D341Med (cell line): Measurements from ENCODE around the gene NLRP6.
"Not testable (repeated sequence)": the region's sequence is repeated elsewhere in the genome, so short reads cannot be mapped to it uniquely, and the experiment has no call there.

Experiments
- DNase-seq: peaks from one replicate; pipeline ENCODE4 v3.0.0; 2012; ENCODE audit warnings: low spot score

NLRP6 gene

DNA sequence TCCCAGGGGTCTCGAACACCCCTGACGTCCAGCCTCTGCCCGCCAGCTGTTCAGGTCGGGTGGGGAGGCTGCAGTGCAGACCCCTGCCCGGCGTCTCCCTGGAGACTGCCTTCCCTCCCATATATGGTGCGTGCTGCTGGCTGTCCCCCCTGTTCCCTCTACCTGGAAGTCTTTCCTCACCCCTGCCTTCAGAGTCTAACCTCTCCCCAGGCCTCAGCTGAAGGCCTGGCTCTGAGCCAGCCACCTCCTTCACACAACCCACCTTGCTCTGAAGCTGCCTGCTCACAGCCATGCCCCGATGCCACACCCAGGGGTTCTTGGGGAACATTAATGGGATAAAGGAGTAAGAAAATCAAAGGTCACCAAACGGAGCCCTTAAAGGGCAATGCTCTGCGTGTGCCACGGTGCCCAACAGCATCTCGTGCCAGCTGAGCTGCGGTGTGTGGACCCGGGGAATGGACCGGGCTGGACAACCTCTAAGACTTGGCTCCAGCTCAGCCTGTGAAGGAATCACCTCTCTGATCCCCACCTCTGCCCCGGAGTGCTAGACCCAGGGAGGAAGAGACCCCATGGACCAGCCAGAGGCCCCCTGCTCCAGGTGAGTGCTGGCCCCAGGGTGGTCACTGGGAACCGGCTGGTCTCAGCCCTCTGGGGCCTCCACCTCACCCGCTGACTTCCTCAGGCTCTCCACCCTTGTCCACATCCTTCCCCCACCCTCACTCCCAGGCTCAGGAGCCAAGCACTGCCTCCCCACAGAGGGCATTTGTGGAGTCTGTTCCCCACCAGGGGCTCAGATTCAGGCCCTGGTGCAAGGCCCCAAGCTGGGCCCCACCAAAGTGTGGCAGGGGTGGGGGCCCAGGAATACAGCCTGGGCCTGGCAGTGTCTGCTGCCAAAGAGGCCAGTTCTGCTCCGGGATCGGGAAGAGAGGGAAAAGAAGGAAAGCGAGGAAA, at the start of gene NLRP6:
Gene NLRP6 (plus strand): TSS at position 407 of the 951 bp plus-strand sequence. CDS start 163 bp downstream, at position 570.
- DNase-seq, result peak; percentile 36

DNA sequence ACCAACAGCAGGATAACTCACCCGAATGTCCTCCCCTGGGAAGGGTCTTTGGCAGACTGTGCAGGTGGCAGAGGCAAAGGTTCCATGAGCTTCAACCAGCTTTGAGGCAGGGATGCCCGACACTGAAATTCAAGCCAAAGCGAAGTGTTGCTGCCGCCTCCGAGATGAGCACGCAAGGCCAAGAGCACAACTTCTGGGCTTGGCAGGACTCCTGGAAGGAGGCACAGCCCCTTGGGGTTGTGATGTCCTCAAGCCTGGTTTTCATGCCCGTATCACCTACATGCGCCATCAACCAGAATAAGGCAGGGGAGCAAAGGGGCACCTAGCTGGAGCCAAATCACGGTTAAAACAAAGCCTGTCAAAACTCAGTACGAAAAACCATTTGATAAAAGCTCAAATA, 47.8 kb upstream of the NLRP6 start:
- no peak for DNase-seq

DNA sequence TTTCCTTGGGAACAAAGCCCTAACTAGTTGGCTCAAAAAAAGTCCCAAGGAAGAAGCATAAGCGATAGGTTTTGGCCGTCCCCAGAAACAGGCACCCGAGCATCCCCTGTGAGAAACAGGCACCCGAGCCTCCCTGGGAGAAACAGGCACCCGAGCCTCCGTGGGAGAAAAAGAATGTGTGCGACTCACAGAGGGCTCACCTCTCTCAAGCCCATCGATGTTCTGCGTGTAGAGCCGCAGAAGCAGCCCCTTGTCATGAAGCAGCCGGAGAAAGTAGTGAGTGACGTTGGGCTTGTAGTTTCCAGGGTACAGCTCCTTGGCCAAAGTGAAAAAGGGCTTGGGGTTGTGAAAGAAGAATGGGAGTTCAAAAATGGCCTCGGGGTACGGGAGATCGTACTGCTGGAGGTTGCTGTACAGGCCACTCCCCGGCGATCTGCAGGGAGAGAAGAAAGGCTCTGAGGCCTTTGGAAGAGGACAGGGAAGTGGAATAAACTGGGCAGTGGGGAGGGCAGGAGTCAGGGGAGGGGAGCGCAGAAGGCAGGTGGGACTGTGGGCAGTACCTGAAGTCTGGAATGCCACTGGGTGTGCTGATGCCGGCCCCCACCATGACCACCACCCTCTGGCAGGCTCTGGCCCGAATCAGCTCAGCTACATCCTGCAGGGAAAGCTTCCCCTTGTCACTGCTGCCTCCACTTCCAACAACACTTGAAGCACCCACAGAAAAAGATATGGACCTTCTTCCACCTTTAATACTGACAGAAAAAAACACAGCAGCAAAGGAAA, 45.2 kb upstream of the NLRP6 start:
- DNase-seq, result no peak

DNA sequence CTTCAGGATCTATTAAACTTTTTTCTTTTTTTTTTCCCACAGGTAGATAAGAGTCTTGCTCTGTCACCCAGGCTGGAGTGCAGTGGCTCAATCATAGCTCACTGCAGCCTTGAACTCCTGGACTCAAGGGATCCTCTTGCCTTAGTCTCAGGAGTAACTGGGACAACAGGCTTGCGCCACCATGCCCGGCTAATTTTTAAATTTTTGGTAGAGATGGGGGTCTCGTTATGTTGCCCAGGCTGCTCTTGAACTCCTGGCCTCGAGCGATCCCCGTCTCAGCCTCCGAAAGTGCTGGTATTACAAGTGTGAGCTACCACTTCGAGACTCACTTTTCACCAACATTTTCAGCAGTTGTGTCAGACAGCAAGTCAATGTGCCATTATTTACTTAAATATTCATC, 43.0 kb upstream of the NLRP6 start:
- no peak for DNase-seq

DNA sequence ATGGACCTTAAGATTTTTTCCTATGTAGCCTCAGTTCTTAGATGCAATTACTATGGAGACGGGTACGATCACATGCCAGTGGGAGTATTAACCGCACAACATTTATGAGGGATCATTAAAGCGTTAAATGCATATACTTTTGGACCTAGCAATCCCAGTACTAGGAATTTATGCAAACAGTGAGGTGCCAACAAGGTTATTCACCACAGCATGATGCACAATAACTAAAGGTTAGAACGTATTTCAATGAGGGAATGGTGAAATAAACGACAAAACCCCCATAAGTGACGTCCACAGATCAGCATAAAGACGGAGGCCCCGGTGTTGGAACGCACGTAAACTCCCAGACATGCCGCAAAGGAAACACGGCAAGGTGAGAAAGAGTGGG, 42.6 kb upstream of the NLRP6 start:
- no peak for DNase-seq

DNA sequence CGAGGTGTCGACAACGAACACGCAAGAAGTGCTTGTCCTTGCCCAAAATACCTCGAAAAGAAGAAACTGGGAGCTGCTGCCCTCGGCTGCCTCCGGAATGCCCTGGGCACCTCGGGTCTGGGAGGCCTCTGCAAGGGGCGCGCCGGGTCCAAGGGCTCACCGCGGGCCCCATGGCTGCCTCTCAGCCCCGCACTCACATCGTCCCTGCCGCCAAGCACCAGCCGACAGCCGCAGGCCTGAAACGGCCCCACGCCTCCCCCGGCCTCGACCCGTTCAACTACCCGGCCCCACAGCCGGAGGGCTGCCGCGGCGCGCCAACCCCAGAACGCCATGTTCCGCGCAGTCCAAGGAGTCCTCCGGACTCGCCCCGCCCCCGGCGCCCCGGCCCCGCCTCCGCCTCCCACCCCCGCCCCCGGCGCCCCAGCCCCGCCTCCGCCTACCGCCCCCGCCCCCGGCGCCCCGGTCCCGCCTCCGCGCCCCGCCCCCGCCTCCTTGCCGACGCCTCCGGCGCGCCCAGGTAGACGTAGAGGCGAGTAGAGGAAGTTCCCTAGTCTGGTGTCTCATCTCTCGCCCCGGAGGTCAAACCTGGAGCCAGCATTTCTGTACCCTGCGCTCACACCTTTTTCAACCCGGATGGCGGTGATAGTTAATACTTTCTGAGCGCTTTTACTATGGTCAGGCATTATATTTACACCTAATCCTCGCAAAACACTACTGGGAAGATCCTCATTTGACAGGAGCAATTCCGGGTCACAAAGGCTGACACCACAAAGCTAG, 42.0 kb upstream of the NLRP6 start, which contains the start of gene SIRT3:
Gene SIRT3 (minus strand): TSS at position 346 of the 777 bp plus-strand sequence. CDS start 14 bp downstream, at position 332.
- DNase-seq, result peak; percentile 98

DNA sequence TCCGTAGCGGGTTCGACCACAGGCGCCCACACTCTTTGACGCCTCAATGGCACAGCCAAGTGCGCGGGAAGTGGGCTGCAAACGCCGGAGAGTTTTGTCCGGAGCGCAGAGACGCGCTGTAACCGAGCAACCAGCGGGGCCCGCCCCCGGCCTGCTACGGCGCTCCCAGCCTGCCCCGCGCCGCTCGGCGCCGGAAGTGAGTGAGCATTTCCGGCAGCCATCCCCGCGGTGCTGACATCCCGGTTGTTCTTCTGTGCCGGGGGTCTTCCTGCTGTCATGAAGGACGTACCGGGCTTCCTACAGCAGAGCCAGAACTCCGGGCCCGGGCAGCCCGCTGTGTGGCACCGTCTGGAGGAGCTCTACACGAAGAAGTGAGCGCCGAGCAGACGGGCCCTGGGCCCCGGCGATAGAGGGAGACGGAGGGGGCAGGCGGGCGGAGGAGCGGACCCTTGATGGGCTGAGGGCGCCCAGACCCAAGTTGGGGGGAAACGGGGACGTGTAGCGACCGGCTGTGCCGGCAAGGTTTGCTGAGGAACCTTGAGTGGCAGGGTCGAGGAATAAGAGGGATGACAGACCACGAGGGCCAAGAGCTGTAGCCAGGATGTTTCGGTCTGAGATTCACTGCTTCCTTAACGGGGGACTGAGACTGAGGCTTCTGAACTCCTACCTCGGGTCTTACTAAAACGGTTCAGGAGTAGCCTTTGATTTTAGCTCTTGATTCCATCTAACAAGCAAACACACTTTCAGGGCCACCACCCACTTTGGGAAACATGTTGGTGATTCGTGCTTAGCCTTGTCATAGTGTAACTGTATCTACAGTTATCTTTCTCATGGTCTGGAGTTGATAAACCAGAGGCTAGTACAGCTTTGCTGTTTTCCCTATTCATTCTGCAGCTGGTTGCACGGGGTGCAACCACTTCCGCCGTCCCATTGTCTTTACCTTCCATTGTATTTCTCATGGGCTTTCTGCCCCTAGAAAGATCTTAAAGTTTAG, 41.1 kb upstream of the NLRP6 start, which contains the start of gene PSMD13:
Gene PSMD13 (plus strand): TSS at position 203 of the 994 bp plus-strand sequence. CDS start 74 bp downstream, at position 277.
- peak; percentile 95 for DNase-seq

DNA sequence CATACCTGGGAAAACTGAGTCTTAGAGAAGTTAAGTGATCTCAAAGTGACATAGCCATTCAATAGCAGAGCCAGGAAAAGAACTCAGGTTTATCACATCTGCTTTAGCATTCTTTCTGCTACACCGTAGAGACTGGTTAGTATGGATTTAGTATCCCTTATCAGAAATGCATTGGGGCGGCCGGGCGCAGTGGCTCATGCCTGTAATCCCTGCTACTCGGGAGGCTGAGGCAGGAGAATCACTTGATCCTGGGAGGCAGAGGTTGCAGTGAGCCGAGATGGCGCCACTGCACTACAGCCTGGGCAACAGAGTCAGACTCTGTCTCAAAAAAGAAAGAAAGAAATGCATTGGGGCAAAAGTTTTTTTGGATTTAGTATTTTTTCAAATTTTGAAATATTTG, 39.9 kb upstream of the NLRP6 start:
- not testable (repeated sequence) for DNase-seq

DNA sequence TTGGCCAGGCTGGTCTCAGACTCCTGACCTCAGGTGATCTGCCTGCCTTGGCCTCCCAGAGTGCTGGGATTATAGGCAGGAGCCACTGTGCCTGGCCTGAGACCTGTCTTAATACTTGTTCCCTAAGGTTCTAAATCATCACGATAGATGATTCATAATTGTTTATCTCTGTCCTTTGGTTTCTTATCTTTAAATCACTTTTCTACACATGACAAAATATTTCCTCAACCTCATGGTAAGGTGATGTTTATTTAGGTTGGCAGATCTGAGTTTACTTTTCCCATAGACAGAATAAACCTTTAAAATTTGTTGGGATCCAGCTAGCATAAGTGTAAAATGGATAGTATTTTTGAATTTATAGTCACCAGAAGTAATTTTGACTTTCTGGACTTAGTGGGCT, 37.9 kb upstream of the NLRP6 start:
- DNase-seq, result no peak

DNA sequence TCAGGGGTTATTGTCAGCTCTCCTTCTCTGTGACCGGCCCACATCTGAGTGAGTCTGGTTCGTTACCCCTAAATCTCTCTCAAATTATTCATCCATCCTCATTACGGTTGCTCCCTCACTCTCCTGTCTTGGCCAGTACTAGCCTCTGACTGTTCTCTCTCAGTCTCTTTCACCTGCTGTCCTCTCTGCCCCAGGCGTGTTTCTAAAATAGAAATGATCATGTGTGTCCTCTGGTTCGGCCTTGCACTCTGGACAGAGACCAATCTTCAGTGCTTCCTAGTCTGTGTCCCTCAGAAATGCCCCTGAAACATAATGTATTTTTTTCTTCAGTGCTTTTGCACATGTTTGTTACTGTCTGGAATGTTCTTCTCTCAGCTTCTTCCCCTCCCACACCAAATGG, 36.6 kb upstream of the NLRP6 start:
- DNase-seq, result no peak

DNA sequence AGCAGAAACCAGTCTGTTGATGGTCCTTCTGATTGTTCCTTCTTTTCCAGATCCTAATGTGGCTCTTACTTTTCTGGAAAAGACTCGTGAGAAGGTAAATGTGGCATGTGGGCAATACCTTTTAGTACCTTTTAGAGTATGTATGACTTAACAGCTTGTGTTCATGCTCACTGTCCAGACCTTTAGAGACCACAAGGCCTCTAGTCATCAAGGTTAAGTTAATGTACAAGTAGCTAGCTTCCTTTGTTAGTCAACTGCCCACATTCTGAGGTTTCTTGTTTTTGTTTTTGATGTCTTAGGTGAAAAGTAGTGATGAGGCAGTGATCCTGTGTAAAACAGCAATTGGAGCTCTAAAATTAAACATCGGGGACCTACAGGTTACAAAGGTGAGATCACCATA, 33.8 kb upstream of the NLRP6 start:
- no peak for DNase-seq

DNA sequence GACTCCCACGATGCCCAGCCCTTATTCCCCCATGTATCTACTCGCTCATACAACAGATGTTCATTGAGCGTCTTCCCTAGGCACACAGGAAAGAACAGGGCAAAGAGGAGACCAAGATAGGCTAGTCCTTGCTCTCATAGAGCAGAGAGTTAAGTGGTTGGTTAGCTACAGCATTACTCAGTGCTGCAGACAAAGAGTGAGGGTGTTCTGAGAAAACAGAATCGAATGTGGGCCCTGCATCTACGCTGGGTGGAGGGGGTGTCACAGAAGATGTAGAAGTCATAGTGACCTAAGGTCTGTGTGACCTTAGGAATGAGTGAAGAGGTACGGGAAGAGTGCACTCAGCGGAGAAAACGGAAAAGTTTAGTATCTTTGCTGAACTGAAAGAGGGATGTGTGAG, 29.1 kb upstream of the NLRP6 start:
- no peak for DNase-seq

DNA sequence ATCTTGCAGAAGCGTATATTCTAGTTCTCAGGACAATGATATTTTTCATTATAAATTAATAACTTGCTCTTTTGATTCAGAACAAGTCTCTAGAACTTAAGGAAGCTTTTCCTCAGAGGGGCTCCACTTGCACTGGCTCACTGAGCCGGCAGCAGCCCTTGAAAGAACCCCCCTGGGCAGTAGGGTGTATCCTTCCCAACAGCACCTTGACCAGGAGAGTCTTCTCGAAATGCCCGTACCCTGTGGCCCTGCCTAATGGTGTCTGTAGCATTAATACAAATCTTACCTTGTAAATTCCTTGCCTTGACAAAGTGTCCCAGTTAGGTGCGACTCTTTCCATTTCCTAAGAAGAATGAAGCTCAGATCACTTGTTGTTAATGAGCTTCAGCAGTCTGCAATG, 27.9 kb upstream of the NLRP6 start:
- DNase-seq, result no peak

DNA sequence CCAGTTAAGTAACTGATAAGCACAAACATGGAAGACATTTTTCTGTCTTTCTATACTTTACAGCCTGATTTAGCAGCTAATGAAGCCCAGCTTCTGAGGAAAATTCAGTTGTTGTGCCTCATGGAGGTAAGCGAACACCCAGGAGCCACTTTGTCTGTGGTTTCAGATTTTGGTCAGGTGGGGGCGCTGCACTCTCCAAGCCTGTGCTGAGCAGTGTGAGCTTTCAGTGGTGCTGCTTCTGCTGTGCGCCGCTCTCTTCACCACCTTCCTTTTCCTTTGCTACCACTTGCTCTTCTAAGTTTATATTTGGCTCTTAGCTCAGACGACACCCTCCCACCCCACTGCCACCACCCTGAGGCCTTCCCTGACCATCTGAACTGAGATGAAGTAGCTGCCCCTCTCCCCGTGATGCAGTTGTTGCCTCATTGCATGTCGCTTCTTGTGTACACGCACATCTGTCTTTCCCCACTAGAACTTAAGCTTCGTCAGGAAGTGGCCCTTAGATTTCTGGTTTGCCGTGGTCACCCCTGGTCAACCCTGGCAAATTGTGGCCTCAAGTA, 27.4 kb upstream of the NLRP6 start:
- DNase-seq, result peak; percentile 73

DNA sequence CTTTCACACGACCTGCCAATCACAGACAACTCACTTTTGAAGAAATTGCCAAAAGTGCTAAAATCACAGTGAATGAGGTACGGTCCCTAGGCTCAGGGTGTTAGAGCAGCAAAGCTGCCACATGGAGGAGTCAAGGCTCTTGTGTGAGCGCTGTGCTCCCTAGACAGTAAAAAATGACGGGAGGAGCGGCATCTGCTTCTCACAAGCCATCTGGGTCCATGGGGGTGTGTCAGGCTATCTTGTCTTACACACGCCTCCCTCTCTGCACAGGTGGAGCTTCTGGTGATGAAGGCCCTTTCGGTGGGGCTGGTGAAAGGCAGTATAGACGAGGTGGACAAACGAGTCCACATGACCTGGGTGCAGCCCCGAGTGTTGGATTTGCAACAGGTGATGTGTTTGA, 26.7 kb upstream of the NLRP6 start:
- no peak for DNase-seq

DNA sequence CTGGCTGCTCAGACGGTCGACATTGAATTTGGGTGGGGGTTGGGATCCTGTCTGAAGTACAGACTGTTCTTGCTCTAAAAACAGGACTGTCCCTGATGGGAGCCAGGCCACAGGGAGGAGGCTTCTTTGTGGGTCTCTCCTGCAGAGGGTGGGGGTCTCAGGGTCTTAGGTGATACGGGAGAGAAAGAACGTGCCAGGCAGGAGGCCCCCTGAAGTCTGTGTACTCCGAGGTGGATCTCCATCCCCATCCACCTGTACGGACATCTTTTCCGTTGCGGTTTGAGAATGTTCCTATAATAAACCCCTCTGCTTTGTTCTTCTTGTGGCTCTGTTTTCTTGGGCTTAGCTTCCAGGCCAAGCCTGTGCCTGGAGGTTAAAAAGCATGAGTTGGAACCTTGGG, 25.5 kb upstream of the NLRP6 start:
- no peak for DNase-seq

DNA sequence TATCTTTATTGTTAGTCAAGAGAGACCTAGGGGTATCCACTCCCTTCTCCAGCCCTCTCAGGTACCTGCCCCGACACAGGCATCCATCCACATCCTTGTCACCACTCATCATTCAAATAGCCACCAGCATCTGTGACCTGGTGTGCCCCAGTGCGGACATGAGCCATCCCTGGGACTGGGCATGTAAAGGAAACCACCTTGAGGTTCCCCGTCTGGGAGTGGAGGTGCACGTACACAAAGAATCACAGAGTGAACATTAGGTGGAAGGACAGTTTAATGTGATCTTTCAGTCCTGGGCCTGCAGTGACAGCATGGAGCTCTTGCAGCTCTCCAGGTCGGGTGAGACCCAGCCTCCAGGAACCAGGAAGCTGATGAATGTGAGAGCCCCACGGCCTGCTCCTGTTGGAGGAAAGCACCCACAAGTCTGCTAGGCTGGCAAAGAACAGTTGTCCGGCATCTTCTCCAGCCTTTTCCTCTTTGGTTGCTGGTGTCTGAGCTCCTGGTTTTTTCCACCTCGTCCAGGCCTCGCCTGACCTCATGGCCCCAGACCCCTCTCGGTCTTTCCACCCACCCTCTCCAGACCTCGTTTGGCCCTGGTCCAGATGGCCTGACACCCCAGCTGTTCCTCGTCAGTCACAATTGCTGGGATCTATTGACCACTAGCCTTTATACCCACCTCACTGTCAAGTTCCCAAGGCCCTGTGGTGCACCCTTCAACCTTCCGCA, 24.9 kb upstream of the NLRP6 start:
- no peak for DNase-seq

DNA sequence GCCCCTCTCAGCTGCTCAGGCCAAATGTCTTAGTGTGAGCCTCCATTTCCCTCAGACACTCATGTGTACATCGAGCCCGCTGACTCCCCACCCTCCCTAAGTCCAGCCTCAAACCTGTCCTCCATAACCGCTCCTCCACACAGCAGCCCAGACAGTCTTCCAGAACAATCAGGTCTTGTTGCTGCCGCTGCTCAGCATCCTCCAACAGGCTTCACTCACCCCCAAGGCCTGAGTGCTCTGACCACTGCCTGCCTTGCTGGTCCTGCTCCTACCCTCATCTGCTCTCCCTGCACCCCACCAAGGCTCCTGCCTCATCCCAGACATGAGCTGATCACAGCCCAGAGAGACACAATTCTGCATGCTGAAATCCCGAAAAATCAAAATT, 24.3 kb upstream of the NLRP6 start:
- DNase-seq, result no peak

DNA sequence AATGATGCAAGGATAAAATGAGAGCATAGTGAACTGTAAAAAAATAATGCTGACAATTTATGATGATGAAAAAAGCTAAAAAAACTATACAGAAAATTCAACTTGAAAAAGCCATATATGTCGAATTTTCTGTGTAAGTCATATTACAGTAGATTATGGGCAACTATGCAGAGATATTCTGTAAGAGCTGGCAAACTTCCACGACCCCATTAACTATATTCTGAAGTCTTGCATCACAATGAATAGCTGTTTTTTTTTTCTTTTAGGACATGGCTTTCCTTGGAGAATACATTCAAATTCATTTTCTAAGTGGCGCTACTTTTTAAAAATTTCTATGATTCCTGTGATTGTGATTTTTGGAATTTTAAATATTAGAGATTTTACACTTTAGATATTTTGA, 23.0 kb upstream of the NLRP6 start:
- no peak for DNase-seq

DNA sequence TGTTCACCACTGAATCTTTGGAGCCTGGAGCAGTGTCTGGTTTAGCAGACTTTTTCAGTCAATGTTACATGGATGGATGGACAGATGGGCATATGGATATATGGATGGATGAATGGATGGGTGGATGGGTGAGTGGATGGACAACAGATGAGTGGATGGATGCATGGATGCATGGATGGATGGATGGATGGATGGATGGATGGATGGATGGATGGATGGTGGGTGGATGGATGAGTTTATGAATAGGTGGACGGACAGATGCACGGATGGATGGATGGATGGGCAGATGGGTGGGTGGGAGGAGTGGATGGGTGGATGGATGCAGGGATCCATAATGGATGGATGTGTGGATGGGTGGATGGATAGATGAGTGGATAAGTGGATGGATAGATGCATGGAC, 22.4 kb upstream of the NLRP6 start:
- no peak for DNase-seq
